Activated B cell treated with CpG ODN at 0.5 μM for 24 hours (primary cell): ENCODE measurements around the gene HRNR. TPM values are rescaled to one million over a fixed set of nuclear protein-coding genes. Genes with fewer than 3 reads are reported as not detected.

Experiments
- ATAC-seq: fragments of 200-7000 bp; cut with Tn5 transposase; one replicate; pipeline ENCODE4 v1.10.0; 2021; ENCODE audit warnings: low read depth, mild to moderate bottlenecking, moderate library complexity
- CTCF ChIA-PET: fragments of 350-600 bp; sonication (Branson Sonifier 250); formaldehyde crosslinking; loops from one replicate; lab custom pipeline; 2021; ENCODE audit warnings: antibody characterized with exemption; lab: Charles Lee
- POLR2A ChIA-PET: fragments of 350-600 bp; sonication (Branson Sonifier 250); formaldehyde crosslinking; loops from one replicate; lab custom pipeline; 2021; ENCODE audit warnings: antibody characterized with exemption; lab: Charles Lee
- DNase-seq: peaks from one replicate; pipeline ENCODE4 v3.0.0; 2022
- H3K27ac Mint-ChIP-seq: one replicate; pipeline ENCODE4 v1.8.0; 2020; ENCODE audit warnings: mixed read lengths
- H3K27me3 Mint-ChIP-seq: one replicate; pipeline ENCODE4 v1.8.0; 2021; ENCODE audit warnings: mixed read lengths
- H3K36me3 Mint-ChIP-seq: one replicate; pipeline ENCODE4 v1.8.0; 2021; ENCODE audit warnings: low read depth, mixed read lengths
- H3K4me1 Mint-ChIP-seq: one replicate; pipeline ENCODE4 v1.8.0; 2021; ENCODE audit warnings: mixed read lengths
- H3K4me3 Mint-ChIP-seq: one replicate; pipeline ENCODE4 v1.8.0; 2020; ENCODE audit warnings: mild to moderate bottlenecking, mixed read lengths
- H3K9me3 Mint-ChIP-seq: one replicate; pipeline ENCODE4 v1.8.0; 2020; ENCODE audit warnings: mixed read lengths
- intact Hi-C: fragments of 100-400 bp; cut with micrococcal nuclease; formaldehyde crosslinking; loops from one replicate; pipeline ENCODE4 v1.15.1; 2024
- total RNA-seq: library from RNA; stranded (reverse); gene quantifications from 2 replicates; pipeline ENCODE4 v1.2.3, GENCODE V29; 2022
- TF ChIP-seq, protein P1 (sequence below): fragments of 200-600 bp; IDR thresholded peaks from one replicate; pipeline ENCODE4 v1.8.0; 2022; ENCODE audit warnings: antibody characterized with exemption, mild to moderate bottlenecking

HRNR gene
- total RNA-seq, 1 donor from 2014 or later: not detected

DNA sequence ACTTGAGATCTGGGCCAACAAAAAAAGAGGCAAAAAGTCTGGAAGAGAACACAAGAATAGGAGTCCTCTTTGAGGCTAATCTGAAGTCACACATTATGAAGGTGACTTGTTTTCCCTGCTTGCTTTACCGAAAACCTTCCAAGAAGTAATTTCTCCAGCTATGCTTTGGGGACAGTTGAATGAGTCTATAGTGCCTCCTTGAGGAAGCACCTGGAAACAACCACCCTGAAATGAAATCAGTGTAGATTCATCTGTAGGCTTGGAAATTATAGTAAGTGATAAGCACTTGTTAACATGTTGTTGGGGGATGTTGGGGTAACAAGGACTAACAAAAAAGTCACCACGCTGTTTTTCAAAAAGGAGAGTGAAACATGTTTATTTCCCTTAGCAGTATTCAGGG lies 41.6 kb downstream of the HRNR start:
- TF ChIP-seq, protein P1, sequence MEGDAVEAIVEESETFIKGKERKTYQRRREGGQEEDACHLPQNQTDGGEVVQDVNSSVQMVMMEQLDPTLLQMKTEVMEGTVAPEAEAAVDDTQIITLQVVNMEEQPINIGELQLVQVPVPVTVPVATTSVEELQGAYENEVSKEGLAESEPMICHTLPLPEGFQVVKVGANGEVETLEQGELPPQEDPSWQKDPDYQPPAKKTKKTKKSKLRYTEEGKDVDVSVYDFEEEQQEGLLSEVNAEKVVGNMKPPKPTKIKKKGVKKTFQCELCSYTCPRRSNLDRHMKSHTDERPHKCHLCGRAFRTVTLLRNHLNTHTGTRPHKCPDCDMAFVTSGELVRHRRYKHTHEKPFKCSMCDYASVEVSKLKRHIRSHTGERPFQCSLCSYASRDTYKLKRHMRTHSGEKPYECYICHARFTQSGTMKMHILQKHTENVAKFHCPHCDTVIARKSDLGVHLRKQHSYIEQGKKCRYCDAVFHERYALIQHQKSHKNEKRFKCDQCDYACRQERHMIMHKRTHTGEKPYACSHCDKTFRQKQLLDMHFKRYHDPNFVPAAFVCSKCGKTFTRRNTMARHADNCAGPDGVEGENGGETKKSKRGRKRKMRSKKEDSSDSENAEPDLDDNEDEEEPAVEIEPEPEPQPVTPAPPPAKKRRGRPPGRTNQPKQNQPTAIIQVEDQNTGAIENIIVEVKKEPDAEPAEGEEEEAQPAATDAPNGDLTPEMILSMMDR: no peak
- ChIA-PET CTCF (interaction anchor here (6.2 to 7.2 kb wide), 2 partner anchors 127 to 277 kb away, joined by 66 to 102 read pairs; no protein-coding TSS in a partner anchor), POLR2A (no interaction called here)
- no peaks in the 10 kb centered on the region for H3K9me3 Mint-ChIP-seq
- H3K4me1 Mint-ChIP-seq: no peaks in the 10 kb centered on the region
- H3K27ac Mint-ChIP-seq: no peak overlapping the region
- DNase-seq (no peak), ATAC-seq (no peak)
- no peaks in the 10 kb centered on the region for H3K36me3 Mint-ChIP-seq
- peaks cover 16% of the 10 kb centered on the region for H3K27me3 Mint-ChIP-seq
- intact Hi-C loops: no loop called here
- no peak overlapping the region for H3K4me3 Mint-ChIP-seq

DNA sequence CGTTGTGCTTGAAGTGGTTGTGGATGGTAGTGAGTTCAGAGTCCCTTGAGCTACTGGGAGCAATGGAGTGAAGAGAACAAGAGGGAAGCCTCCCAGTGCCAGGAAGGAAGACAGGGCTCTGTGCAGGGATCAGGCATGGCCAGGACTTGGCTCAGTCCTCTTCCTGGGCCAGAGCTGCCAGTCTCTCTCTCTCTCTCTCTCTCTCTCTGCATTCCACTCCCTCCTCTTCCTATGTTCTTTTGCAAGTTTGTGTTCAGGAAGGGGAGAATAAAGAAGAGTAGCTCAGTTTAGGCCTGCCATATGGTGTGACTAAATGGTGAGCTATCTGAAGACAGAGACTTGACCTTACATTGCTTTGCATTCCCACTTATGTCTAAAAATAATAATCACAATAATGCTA lies 44.4 kb downstream of the HRNR start:
- H3K4me3 Mint-ChIP-seq: no peak overlapping the region
- no peaks in the 10 kb centered on the region for H3K4me1 Mint-ChIP-seq
- intact Hi-C loops: no loop called here
- CTCF ChIA-PET: interaction anchor here (0.8 to 1.2 kb wide), 2 partner anchors 9 to 279 kb away, joined by 3 read pairs; no protein-coding TSS in a partner anchor
- TF ChIP-seq, protein P1: no peak
- H3K36me3 Mint-ChIP-seq: no peaks in the 10 kb centered on the region
- H3K27ac Mint-ChIP-seq: no peak overlapping the region
- ATAC-seq (no peak), DNase-seq (no peak)
- H3K27me3 Mint-ChIP-seq: peaks cover 12% of the 10 kb centered on the region
- POLR2A ChIA-PET: no interaction called here
- peaks cover 2% of the 10 kb centered on the region for H3K9me3 Mint-ChIP-seq

DNA sequence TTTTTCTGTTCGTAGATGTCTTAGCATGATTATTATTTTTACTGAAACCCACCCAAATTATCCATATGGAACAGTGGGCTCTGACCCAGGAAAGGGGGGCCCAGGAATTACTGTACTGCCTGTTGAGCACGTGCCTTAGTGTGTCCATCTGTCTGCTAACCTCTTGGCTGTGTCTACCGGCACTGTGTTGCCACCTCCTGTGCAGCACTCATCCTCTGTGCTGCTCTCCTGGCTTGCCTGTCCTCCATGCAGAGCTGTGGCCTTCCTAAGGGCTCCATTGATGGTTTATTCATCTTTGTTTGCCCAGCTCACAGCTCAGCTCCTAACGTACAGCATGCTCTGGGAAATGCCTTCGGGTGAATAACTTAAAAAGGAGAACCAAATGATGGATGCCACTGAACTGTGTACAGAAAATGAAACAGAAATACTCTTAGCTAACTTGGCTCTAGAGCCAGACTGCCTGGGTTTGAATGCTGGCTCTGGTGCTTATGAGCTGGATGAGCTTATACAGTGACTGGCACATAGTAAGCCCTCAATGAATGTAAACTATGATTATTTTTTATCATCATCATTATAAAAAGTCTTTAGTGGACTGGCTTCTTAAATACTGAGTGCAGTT lies 53.6 kb downstream of the HRNR start:
- Mint-ChIP-seq H3K9me3 (no peaks in the 10 kb centered on the region), H3K36me3 (no peaks in the 10 kb centered on the region), H3K27me3 (peaks cover 23% of the 10 kb centered on the region), H3K4me3 (no peak overlapping the region), H3K27ac (no peak overlapping the region), H3K4me1 (peaks cover 12% of the 10 kb centered on the region)
- no peak for ATAC-seq
- CTCF ChIA-PET: no interaction called here
- TF ChIP-seq, protein P1: no peak
- POLR2A ChIA-PET: no interaction called here
- intact Hi-C loops: no loop called here
- no peak for DNase-seq

DNA sequence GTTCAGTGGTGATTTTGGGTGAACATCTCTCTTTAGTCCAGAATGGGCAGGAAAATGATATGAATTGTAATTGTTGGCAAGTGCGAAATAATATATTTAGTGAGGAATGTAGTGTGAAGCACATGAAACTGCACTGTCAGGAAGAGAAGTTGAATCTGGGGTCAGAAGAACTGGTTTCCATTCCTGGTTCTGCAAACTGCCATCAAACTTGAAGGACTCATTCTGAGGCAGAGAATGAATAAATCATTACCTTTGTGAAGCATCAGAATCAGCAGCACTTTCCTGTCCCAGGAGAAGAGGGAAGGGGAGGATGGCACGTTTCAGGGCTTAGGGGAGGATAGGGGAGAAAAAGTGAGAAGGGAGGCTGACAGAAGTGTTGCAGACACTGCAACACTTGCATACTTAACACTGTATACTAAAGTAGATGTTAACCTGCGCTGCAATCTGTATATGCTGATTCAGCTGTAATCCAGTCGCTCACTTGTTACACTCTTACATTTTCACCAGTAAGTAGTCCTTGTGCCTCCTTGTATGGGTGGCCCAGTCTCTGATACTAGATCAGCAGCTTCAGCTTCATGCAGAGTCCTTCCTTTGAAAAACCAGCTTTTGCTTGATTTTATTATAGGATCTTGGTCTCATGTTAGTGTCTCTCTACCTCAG lies 54.5 kb downstream of the HRNR start:
- TF ChIP-seq, protein P1: no peak
- H3K27me3 Mint-ChIP-seq: peaks cover 22% of the 10 kb centered on the region
- no peaks in the 10 kb centered on the region for H3K36me3 Mint-ChIP-seq
- DNase-seq: no peak
- H3K4me3 Mint-ChIP-seq: no peak overlapping the region
- intact Hi-C loops: no loop called here
- CTCF ChIA-PET: no interaction called here
- no peak for ATAC-seq
- no peak overlapping the region for H3K27ac Mint-ChIP-seq
- H3K9me3 Mint-ChIP-seq: no peaks in the 10 kb centered on the region
- peaks cover 19% of the 10 kb centered on the region for H3K4me1 Mint-ChIP-seq
- POLR2A ChIA-PET: no interaction called here

DNA sequence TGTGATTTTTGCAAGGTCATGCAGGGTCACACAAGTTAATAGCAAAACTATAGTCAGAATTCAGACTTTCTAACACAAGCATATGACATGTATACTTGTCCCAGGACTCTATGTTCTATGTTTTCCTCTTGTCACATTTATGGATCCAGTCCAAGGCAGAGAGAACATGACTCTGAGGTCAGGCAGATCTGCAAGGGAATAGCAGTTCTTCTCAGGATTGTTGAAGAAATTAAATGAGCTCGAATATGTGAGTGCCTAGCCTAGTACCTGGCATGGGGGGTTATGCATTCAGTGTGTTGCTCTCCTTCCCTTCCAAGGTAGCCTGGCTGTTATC lies 55.5 kb downstream of the HRNR start:
- TF ChIP-seq, protein P1: no peak
- H3K4me3 Mint-ChIP-seq: no peak overlapping the region
- H3K36me3 Mint-ChIP-seq: no peaks in the 10 kb centered on the region
- ATAC-seq: no peak
- no peaks in the 10 kb centered on the region for H3K9me3 Mint-ChIP-seq
- intact Hi-C loops: no loop called here
- no peak for DNase-seq
- peaks cover 24% of the 10 kb centered on the region for H3K27me3 Mint-ChIP-seq
- ChIA-PET POLR2A (no interaction called here), CTCF (no interaction called here)
- H3K4me1 Mint-ChIP-seq: peaks cover 19% of the 10 kb centered on the region
- no peak overlapping the region for H3K27ac Mint-ChIP-seq
